HS-5 (cell line): Measurements from ENCODE around the gene ERVW-1.

Experiments used
- DNase-seq: peaks from one replicate; pipeline ENCODE4 v3.0.0-alpha.2; 2012; ENCODE audit warnings: low read depth

Gene ERVW-1

GRCh38 chr7:92423710-92424131 is 54.0 kb downstream of the ERVW-1 start:
- DNase-seq, result no peak

DNA sequence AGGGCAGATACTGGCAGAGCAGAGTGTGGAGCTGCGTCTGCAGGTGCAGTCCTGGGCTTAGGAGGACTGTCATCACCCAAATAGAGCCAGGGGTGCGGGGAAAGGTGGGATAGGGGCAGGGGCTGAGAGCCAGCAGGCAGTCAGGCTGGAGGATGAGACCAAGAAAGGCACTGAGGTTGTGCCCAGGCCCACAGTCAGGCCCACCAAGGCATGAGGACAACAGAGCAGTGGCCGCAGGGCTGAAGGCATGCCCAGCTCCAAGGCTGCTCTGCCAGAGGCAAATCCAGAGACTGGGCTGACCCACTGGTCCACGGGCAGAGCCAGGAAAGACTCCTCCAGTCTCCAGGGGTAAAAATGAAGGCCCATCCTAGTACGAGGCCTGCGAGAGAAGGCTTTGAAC is 54.8 kb downstream of the ERVW-1 start:
- DNase-seq, result no peak

GRCh38 chr7:92421676-92422435 is 55.9 kb downstream of the ERVW-1 start:
- DNase-seq, result no peak
